Dendritic cell treated with granulocyte-macrophage colony-stimulating factor and Interleukin-4, amounts not matched to agents 40 ng/mL and 50 ng/mL, for 4 days (primary cell): ENCODE data around the gene PIGZ.
"Not testable (repeated sequence)": the region's sequence is repeated elsewhere in the genome, so short reads cannot be mapped to it uniquely, and the experiment has no call there.

Source experiments
- H3K27ac Mint-ChIP-seq: one replicate; pipeline ENCODE4 v1.8.0; 2022; ENCODE audit warnings: mild to moderate bottlenecking, mixed read lengths
- H3K27me3 Mint-ChIP-seq: one replicate; pipeline ENCODE4 v1.8.0; 2022; ENCODE audit warnings: mild to moderate bottlenecking, mixed read lengths
- H3K36me3 Mint-ChIP-seq: one replicate; pipeline ENCODE4 v1.8.0; 2022; ENCODE audit warnings: low read depth, mixed read lengths
- H3K4me1 Mint-ChIP-seq: one replicate; pipeline ENCODE4 v1.8.0; 2022; ENCODE audit warnings: low read depth, mixed read lengths
- H3K4me3 Mint-ChIP-seq: one replicate; pipeline ENCODE4 v1.8.0; 2022; ENCODE audit warnings: mild to moderate bottlenecking, moderate library complexity, mixed read lengths
- H3K9me3 Mint-ChIP-seq: one replicate; pipeline ENCODE4 v1.8.0; 2022; ENCODE audit warnings: mixed read lengths
- intact Hi-C: fragments of 100-400 bp; cut with micrococcal nuclease; formaldehyde crosslinking; loops from one replicate; pipeline ENCODE4 v1.15.0; 2022

PIGZ gene

DNA sequence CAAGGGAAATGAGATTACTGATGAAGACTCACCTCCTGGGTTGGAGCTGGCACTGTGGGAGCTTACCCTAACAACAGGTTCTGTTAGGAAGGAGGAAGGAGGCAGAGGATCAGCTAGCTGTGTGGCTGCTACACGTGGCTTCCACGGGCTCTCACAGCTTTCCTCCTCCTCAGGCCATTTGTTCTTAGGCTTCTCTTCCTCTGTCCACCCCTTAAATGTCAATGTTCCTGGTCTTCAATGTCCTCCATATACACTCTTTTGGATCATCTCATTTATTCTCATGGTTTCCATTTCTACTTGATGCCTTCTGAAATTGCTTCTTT lies 5.0 kb downstream of the PIGZ start:
- intact Hi-C loops: no loop called here
- peaks cover 30% of the 10 kb centered on the region for H3K36me3 Mint-ChIP-seq
- H3K27me3 Mint-ChIP-seq: peaks cover 4% of the 10 kb centered on the region
- H3K27ac Mint-ChIP-seq: no peak overlapping the region
- H3K9me3 Mint-ChIP-seq: peaks cover 14% of the 10 kb centered on the region
- no peak overlapping the region for H3K4me3 Mint-ChIP-seq
- peaks cover 30% of the 10 kb centered on the region for H3K4me1 Mint-ChIP-seq

DNA sequence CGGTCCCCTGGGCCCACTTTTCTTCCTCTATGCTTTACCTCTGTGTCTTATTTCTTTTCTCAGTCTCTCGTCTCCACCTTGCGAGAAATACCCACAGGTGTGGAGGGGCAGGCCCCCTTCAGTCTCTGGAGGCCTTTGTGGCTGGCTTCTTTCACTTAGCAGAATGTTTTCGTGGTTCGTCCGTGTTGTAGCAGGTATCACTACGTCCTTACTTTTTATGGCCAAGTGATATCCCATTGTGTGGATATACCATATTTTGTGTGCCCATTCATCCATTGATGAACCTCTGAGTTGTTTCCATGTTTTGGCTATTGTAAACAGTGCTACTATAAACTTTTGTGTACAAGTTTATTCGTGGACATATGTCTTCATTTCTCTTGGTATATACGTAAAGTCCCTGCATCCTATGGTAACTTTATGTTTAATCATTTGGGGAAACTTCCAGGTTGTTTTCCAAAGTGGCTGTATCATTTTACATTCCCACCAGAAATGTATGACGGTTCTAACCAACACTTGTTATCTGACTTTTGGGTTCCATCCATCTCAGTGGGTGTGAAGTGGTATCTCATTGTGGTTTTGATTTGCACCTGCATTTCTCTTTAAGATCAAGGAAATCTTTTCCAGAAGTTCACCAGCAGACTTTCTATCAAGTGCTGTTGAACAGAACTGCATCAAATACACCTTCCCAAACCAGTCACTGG lies 5.6 kb downstream of the PIGZ start:
- H3K36me3 Mint-ChIP-seq: peaks cover 30% of the 10 kb centered on the region
- H3K9me3 Mint-ChIP-seq: peaks cover 14% of the 10 kb centered on the region
- intact Hi-C loops: no loop called here

DNA sequence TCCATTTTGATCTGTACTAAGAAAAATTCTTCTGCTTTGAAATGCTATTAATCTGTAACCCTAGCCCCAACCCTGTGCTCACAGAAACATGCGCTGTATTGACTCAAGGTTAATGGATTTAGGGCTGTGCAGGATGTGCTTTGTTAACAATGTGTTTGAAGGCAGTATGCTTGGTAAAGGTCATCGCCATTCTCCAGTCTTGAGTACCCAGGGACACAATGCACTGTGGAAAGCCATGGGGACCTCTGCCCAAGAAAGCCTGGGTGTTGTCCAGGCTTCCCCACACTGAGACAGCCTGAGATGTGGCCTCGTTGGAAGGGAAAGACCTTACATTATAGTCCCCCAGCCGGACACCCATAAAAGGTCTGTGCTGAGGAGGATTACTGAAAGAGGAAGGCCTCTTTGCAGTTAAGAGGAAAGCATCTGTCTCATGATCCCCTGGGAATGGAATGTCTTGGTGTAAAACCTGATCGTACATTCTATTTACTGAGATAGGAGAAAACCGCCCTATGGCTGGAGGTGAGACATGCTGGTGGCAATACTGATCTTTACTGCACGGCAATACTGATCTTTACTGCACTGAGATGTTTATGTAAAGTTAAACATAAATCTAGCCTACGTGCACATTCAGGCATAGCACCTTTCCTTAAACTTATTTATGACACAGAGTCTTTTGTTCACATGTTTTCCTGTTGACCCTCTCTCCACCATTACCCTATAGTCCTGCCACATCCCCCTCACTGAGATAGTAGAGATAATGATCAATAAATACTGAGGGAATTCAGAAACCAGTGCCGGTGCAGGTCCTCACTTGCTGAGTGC lies 6.3 kb downstream of the PIGZ start:
- Mint-ChIP-seq H3K36me3 (peaks cover 26% of the 10 kb centered on the region), H3K27ac (no peak overlapping the region)

More for the DNA sequence above, 5.6 kb downstream of the PIGZ start:
- H3K27ac Mint-ChIP-seq: no peak overlapping the region
- peaks cover 27% of the 10 kb centered on the region for H3K4me1 Mint-ChIP-seq
- H3K4me3 Mint-ChIP-seq: no peak overlapping the region
- H3K27me3 Mint-ChIP-seq: peaks cover 4% of the 10 kb centered on the region

DNA sequence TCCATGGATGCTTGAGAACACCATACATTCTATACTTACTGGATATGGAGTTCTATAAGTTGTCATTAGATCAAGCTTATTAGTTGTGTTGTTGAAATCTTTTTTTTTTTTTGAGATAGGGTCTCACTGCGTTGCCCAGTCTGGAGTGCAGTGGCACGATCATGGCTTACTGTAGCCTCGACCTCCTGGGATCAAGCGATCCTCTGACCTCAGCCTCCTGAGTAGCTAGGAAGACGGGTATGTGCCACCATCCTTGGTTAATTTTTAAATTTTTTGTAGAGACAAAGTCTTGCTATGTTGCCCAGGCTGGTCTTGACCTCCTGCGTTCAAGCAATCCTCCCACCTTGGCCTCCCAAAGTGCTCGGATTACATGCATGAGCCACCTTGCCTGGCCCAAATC lies 13.8 kb downstream of the PIGZ start:
- H3K9me3 Mint-ChIP-seq: no peaks in the 10 kb centered on the region
- H3K4me1 Mint-ChIP-seq: no peaks in the 10 kb centered on the region
- intact Hi-C loops: no loop called here

More for the DNA sequence above, 6.3 kb downstream of the PIGZ start:
- intact Hi-C loops: no loop called here
- Mint-ChIP-seq H3K27me3 (peaks cover under 1% of the 10 kb centered on the region), H3K4me3 (no peak overlapping the region), H3K9me3 (peaks cover 14% of the 10 kb centered on the region), H3K4me1 (peaks cover 19% of the 10 kb centered on the region)

DNA sequence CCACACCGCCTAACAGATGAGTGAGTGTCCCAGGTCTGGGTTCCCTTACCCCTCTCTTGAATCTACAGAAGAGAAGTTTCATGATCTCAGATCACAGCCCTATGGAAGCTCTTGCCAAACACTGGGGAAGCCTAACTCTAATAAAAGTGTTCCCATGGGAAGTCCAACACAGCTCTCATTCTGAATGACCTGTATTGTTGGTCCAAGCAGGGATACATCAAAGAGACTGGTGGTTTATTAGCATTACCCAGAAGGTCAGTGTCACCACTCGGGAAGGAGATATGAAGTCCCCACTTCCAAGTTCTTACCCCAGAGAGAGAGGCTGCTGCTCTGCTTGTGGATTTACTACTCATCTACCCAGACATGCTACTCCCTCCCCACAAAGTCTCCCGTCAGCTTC lies 17.3 kb downstream of the PIGZ start:
- Mint-ChIP-seq H3K9me3 (no peaks in the 10 kb centered on the region), H3K4me3 (no peak overlapping the region), H3K27me3 (no peaks in the 10 kb centered on the region), H3K36me3 (peaks cover 22% of the 10 kb centered on the region), H3K4me1 (peaks cover 11% of the 10 kb centered on the region), H3K27ac (no peak overlapping the region)
- intact Hi-C loops: no loop called here

More for the DNA sequence above, 13.8 kb downstream of the PIGZ start:
- Mint-ChIP-seq H3K4me3 (no peak overlapping the region), H3K36me3 (no peaks in the 10 kb centered on the region), H3K27ac (no peak overlapping the region), H3K27me3 (no peaks in the 10 kb centered on the region)

DNA sequence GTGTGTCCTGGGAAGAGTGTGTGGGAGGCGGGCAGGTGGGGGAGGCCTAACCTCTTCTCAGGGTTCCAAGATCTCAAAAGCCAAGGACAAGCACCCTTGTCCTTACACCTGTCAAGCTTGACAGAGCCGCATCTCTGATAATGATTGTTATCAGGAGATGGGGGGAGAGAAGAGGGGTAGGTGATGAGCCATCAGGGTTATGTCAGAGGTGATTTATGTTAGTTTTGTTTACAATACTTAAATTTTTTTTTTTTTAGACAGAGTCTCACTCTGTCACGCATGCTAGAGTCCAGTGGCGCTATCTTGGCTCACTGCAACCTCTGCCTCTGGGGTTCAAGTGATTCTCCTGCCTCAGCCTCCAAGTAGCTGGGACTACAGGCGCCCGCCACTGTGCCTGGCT lies 18.9 kb downstream of the PIGZ start:
- peaks cover 13% of the 10 kb centered on the region for H3K4me1 Mint-ChIP-seq
- H3K9me3 Mint-ChIP-seq: no peaks in the 10 kb centered on the region
- peaks cover 33% of the 10 kb centered on the region for H3K36me3 Mint-ChIP-seq
- H3K27me3 Mint-ChIP-seq: no peaks in the 10 kb centered on the region
- no peak overlapping the region for H3K27ac Mint-ChIP-seq
- intact Hi-C loops: no loop called here
- no peak overlapping the region for H3K4me3 Mint-ChIP-seq

DNA sequence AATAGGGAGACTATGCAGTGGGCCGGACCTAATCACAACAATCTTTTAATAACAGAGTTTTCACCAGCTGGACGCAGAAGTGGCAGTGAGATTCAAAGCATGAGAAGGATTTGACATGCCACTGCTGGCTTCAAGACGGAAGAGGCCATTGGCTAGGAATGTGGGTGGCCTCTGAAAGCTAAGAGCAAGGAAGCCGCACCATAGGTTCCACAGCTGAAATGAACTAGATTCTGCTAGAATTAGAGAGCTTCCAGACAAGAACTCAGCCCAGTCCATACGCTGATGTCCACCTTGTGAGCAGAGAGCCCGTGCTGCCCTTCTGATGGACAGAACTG lies 19.4 kb downstream of the PIGZ start:
- Mint-ChIP-seq H3K4me3 (no peak overlapping the region), H3K9me3 (no peaks in the 10 kb centered on the region), H3K36me3 (peaks cover 38% of the 10 kb centered on the region), H3K27me3 (no peaks in the 10 kb centered on the region), H3K27ac (no peak overlapping the region), H3K4me1 (peaks cover 18% of the 10 kb centered on the region)
- intact Hi-C loops: no loop called here

DNA sequence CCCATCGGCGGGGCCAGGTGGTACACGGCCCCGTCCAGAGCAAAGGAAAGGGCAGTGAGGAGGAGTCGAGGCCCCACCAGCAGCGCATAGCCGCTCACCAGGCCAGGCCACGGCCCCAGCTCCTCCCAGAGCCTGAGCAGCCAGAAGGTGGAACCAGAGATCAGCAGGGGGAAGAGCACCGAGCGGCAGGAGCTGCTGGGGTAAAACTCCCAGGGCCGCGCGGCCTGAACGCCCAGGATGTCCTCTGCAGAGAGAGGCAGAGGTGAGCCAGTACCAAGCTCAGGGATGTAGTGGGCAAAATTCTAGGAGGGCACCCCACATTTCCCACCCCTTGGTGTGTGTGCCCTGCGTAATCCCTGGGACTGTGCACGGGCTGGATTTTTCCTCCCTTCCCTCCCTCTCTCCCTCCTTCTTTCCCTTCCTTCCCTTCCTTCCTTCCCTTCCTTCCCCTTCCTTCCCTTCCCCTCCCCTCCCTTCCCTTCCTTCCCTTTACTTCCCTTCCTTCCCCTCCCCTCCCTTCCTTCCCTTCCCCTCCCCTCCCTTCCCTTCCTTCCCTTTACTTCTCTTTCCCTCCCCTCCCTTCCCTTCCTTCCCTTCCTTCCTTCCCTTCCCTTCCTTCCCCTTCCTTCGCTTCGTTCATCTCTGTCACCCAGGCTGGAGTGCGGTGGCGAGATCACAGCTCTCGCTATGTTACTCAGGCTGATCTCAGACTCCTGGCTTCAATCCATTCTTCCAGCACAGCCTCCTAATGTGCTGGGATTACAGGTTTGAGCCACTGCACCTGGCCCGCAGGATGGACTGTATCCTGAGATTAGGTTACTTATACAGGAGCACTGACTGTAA lies 20.0 kb downstream of the PIGZ start:
- intact Hi-C loops: no loop called here
- H3K27ac Mint-ChIP-seq: no peak overlapping the region
- no peaks in the 10 kb centered on the region for H3K9me3 Mint-ChIP-seq
- peaks cover 22% of the 10 kb centered on the region for H3K4me1 Mint-ChIP-seq
- H3K36me3 Mint-ChIP-seq: peaks cover 39% of the 10 kb centered on the region
- no peak overlapping the region for H3K4me3 Mint-ChIP-seq
- no peaks in the 10 kb centered on the region for H3K27me3 Mint-ChIP-seq

DNA sequence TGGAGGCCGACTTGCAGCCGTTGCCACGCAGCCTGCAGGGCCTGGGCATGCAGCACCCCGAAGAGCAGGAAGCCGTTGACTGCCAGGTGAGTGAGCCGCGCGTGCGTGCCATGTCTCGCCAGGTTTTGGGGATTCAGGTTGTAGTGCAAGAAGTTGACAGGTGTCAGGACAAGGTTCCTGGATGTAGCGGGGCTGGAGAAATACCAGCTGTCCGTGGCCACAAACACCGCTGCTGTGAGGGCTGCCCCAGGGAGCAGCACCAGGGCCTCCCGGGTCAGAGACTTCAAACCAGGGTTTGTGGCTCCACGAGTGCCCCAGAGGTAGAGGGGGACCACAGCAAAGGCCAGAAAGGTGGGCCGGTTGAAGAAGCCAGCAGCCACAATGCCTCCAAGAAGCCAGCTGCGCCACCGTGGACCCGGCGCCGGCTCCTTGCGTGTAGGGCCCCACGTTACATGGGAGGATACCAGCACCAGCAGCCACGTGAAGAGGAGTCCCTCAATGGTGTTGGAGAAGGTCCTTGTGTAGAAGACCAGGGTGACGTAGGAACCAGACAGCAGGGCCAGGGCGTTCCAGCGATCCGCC lies 20.7 kb downstream of the PIGZ start:
- no peak overlapping the region for H3K27ac Mint-ChIP-seq
- H3K27me3 Mint-ChIP-seq: no peaks in the 10 kb centered on the region
- no peak overlapping the region for H3K4me3 Mint-ChIP-seq
- H3K9me3 Mint-ChIP-seq: no peaks in the 10 kb centered on the region
- H3K4me1 Mint-ChIP-seq: peaks cover 29% of the 10 kb centered on the region
- intact Hi-C loops: no loop called here
- peaks cover 42% of the 10 kb centered on the region for H3K36me3 Mint-ChIP-seq

DNA sequence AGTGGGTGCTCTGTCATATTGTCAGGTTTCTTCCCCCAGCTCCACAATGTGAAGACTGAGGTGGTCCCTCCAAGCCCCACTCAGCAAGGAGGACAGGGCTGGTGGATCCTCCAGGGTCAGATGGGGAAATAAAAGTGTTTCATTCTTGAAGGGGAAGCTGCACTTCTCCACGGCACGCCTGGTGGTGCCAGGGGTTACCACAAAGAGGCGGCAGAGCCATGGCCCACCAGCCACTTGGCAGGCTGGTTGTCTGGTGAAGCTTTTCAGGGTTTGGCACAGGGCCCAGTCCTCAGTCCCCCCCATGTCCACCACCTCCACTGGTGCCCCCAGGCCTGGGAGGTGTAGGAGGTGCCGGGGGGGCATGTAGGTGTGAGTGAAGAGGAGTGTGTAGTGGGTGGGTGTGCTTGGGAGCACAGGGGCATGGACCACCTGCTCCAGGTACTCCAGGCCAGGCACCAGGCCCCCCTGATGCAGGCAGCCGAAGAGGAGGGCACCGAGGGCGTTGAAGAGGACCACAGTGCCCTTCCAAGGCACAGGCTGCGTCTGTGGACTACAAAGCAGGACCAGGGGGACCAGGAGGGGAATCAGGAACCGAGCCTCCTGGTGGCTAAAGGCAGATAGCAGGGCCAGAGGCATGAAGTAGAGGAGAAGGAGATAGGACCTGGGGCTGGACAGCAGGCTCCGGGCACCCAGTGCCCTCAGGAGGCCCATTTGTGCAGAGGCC lies 21.3 kb downstream of the PIGZ start:
- Mint-ChIP-seq H3K4me3 (no peak overlapping the region), H3K9me3 (no peaks in the 10 kb centered on the region), H3K27ac (no peak overlapping the region), H3K27me3 (no peaks in the 10 kb centered on the region), H3K4me1 (peaks cover 30% of the 10 kb centered on the region), H3K36me3 (peaks cover 48% of the 10 kb centered on the region)
- intact Hi-C loops: no loop called here

DNA sequence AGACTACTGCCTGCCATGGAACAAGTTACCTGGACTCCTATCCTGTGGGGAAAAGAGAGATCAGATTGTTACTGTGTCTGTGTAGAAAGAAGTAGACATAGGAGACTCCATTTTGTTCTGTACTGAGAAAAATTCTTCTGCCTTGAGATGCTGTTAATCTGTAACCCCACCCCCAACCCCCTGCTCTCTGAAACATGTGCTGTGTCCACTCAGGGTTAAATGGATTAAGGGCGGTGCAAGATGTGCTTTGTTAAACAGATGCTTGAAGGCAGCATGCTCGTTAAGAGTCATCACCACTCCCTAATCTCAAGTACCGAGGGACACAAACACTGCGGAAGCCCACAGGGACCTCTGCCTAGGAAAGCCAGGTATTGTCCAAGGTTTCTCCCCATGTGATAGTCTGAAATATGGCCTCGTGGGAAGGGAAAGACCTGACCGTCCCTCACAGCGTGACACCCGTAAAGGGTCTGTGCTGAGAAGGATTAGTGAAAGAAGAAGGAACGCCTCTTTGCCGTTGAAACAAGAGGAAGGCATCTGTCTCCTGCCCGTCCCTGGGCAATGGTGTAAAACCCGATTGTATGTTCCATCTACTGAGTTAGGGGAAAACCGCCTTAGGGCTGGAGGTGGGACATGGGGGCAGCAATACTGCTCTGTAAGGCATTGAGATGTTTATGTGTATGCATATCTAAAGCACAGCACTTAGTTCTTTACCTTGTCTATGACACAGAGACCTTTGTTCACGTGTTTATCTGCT lies 24.4 kb downstream of the PIGZ start:
- Mint-ChIP-seq H3K36me3 (peaks cover 69% of the 10 kb centered on the region), H3K4me1 (peaks cover 57% of the 10 kb centered on the region)
- intact Hi-C loops, H3K9me3 Mint-ChIP-seq, H3K4me3 Mint-ChIP-seq, H3K27ac Mint-ChIP-seq, H3K27me3 Mint-ChIP-seq: not testable (repeated sequence)

DNA sequence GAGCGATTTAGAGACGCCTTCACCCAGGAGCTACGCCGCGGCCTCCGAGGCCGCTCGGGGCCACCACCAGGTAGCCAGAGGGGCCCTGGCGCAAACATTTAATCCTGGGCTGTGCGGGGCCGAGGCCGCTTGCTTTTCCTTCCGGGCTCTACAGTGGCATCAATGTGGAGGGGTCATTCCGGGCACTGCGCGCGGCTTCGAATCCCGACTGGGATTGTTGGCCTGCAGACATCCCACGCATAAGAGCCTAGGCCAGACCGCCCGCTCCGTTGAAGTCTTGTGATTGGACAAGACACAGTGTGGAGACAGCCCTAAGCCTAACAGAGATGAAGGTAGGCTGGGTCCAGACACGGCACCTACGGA lies 25.7 kb downstream of the PIGZ start:
- H3K36me3 Mint-ChIP-seq: peaks cover 81% of the 10 kb centered on the region
- H3K27ac Mint-ChIP-seq: peak overlapping the region; percentile 90
- H3K9me3 Mint-ChIP-seq: no peaks in the 10 kb centered on the region
- H3K4me3 Mint-ChIP-seq: peak overlapping the region; percentile 87
- no peaks in the 10 kb centered on the region for H3K27me3 Mint-ChIP-seq
- peaks cover 57% of the 10 kb centered on the region for H3K4me1 Mint-ChIP-seq
- intact Hi-C loops: loop anchor here (1.0 to 2.0 kb wide), 2 partner anchors 26 to 76 kb away; partner anchors contain the start of genes PIGZ and SENP5
